Lower lobe of right lung (tissue), 2 donors: ENCODE results near the gene CWC22. TPM values are rescaled to one million over a fixed set of nuclear protein-coding genes. Genes with fewer than 3 reads are reported as not detected.

Experiments
- ATAC-seq, 2 donors: fragments of 200-7000 bp; cut with Tn5 transposase; one replicate each; pipeline ENCODE4 v1.9.1; 2020 to 2022; ENCODE audit warnings: mild to moderate bottlenecking in 2 of 2, moderate library complexity in 2 of 2
- DNase-seq: peaks from one replicate; pipeline ENCODE4 v3.0.0-alpha.2; 2020
- H3K27ac ChIP-seq: fragments of 200-600 bp; one replicate; pipeline ENCODE4 v1.8.0; 2022
- H3K27me3 ChIP-seq: fragments of 200-600 bp; one replicate; pipeline ENCODE4 v1.8.0; 2022; ENCODE audit warnings: low read depth
- H3K36me3 ChIP-seq: fragments of 200-600 bp; one replicate; pipeline ENCODE4 v1.8.0; 2022; ENCODE audit warnings: mild to moderate bottlenecking
- H3K4me1 ChIP-seq: fragments of 200-600 bp; one replicate; pipeline ENCODE4 v1.8.0; 2022
- H3K4me3 ChIP-seq: fragments of 200-600 bp; one replicate; pipeline ENCODE4 v1.8.0; 2022; ENCODE audit warnings: mild to moderate bottlenecking
- H3K9me3 ChIP-seq: fragments of 200-600 bp; one replicate; pipeline ENCODE4 v1.8.0; 2022
- intact Hi-C: fragments of 100-400 bp; cut with DNase I; formaldehyde crosslinking; loops from one replicate; pipeline ENCODE4 v1.11.0; 2022
- total RNA-seq: library from RNA; stranded (reverse); fragmentation: NEBNext Ultra II Directional; extraction: Animal tissue kit (Norgen Biotek cat#: 25700); gene quantifications from one replicate; pipeline ENCODE4 v1.2.1, GENCODE V29; 2021
- TF ChIP-seq, protein P1 (sequence below): fragments of 200-600 bp; IDR thresholded peaks from one replicate; pipeline ENCODE4 v1.8.0; 2022; ENCODE audit warnings: antibody characterized with exemption, mild to moderate bottlenecking
- donor health status: DM: no; HTN: yes; CAD: no; lungs with severe emphysema.

Gene CWC22
- total RNA-seq, 1 donor from 2014 or later: 17.5 TPM

DNA sequence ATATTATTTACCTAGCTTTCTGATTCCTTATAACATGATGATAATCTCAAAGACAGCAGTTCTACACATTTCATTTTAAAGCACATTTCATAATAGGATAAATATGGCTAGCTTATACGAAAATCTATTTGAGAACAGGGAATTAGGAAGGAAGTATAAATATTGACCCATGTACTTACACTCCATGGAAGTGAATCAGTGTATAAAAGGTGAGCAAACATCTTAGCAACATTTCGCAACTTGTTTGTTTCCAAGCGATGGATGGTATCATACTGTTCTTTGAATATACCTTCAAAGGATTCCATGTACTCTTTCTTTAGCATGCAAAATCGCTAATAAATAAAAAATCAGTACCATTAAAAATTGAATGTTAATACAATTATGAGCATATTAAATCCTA is 53.1 kb downstream of the CWC22 start:
- peak; percentile 65 to 83 for ATAC-seq
- H3K4me1 ChIP-seq: no peaks in the 10 kb centered on the region

DNA sequence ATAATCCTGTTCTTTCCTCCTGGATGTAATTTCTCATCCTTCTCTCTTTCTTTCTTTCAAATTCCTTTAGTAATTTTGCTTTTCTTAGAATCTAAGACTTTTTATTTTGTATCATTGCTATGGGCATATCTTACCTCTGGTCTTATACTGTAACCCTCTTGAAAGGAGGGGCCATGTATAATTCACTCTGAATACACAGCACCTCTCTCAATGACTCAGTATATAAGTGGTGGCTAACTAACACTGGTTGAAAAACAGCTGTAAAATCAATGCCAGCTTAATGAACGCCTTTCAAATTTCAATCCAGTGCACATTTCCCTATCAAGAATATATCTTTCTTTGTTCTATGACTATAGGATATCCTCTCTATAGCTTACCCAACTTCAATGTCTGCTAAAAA is 53.7 kb downstream of the CWC22 start:
- peak in 1 of 2 donors; percentile 68 for ATAC-seq
- Histone ChIP-seq H3K4me1 (no peaks in the 10 kb centered on the region), H3K27ac (no peak overlapping the region), H3K9me3 (no peaks in the 10 kb centered on the region), H3K4me3 (no peak overlapping the region), H3K27me3 (no peaks in the 10 kb centered on the region), H3K36me3 (peaks cover 81% of the 10 kb centered on the region)
- no peak for DNase-seq
- intact Hi-C loops: no loop called here
- TF ChIP-seq, protein P1, sequence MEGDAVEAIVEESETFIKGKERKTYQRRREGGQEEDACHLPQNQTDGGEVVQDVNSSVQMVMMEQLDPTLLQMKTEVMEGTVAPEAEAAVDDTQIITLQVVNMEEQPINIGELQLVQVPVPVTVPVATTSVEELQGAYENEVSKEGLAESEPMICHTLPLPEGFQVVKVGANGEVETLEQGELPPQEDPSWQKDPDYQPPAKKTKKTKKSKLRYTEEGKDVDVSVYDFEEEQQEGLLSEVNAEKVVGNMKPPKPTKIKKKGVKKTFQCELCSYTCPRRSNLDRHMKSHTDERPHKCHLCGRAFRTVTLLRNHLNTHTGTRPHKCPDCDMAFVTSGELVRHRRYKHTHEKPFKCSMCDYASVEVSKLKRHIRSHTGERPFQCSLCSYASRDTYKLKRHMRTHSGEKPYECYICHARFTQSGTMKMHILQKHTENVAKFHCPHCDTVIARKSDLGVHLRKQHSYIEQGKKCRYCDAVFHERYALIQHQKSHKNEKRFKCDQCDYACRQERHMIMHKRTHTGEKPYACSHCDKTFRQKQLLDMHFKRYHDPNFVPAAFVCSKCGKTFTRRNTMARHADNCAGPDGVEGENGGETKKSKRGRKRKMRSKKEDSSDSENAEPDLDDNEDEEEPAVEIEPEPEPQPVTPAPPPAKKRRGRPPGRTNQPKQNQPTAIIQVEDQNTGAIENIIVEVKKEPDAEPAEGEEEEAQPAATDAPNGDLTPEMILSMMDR: no peak

More for the DNA sequence above, 53.1 kb downstream of the CWC22 start:
- intact Hi-C loops: no loop called here
- Histone ChIP-seq H3K36me3 (peaks cover 78% of the 10 kb centered on the region), H3K27me3 (no peaks in the 10 kb centered on the region), H3K27ac (no peak overlapping the region), H3K4me3 (no peak overlapping the region), H3K9me3 (no peaks in the 10 kb centered on the region)
- TF ChIP-seq, protein P1: no peak
- DNase-seq: no peak

DNA sequence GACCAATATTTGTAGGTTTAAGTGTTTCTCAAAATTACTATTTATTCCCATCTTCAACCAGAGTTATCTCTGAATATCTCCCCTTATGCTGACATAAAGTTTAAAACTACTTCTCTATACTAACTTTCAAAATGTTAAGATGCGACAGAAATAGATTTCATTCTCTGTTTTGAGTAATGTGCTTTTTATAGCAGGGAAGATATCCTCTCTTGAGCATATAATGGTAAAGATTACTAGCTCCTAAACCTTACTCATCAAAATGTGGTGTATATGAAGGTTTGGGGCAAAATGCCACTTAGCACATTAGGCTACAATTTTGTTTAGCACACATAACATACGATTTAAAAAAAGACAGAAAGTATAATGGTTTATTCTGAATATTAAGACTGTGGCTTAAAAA is 54.4 kb downstream of the CWC22 start:
- intact Hi-C loops: no loop called here
- H3K9me3 ChIP-seq: no peaks in the 10 kb centered on the region
- H3K4me3 ChIP-seq: no peak overlapping the region
- ATAC-seq: no peak
- no peak for DNase-seq
- H3K27me3 ChIP-seq: no peaks in the 10 kb centered on the region
- no peaks in the 10 kb centered on the region for H3K4me1 ChIP-seq
- H3K27ac ChIP-seq: no peak overlapping the region
- TF ChIP-seq, protein P1: no peak
- peaks cover 78% of the 10 kb centered on the region for H3K36me3 ChIP-seq

DNA sequence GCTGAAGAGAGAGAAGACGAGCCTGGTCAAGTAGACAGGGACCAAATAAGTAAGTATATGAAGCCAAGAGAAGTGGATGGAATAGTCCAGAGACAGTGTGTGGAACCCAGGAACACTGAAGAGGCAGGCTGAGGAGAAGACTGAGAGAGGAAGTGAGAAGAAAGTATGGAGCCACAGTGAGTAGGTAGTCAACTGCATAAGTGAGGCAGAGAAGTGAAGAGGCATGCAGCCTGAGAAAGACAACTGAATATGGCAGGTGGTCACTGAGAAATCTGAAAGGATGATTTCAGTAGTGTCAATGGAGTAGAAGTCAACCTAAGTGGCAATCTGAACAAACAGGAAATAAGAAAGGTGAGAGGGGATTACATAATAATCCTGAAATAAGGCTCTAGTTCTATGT is 55.4 kb downstream of the CWC22 start:
- H3K4me3 ChIP-seq: no peak overlapping the region
- ATAC-seq (no peak), DNase-seq (no peak)
- intact Hi-C loops: no loop called here
- H3K27ac ChIP-seq: no peak overlapping the region
- H3K27me3 ChIP-seq: no peaks in the 10 kb centered on the region
- peaks cover 83% of the 10 kb centered on the region for H3K36me3 ChIP-seq
- TF ChIP-seq, protein P1: no peak
- no peaks in the 10 kb centered on the region for H3K9me3 ChIP-seq
- H3K4me1 ChIP-seq: no peaks in the 10 kb centered on the region

DNA sequence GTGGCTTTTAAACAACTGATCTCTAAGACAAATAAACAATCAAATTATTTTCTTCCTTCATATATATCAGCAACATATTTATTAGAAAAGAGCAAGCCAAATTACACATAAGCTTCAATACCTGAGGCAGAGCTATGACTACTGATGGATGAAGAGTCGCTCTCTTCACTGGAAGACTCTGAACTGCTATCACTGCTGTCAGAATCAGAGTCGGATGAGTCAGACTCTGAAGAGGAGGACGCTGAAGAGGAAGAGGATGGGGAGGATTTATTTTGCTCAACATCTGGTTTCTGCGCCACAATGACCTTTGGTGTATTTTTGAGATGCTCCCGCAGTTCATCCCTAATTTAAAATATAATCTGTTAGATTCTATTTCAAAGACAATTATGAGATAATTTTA is 56.7 kb downstream of the CWC22 start:
- H3K27ac ChIP-seq: no peak overlapping the region
- H3K4me3 ChIP-seq: no peak overlapping the region
- no peak for ATAC-seq
- intact Hi-C loops: no loop called here
- no peaks in the 10 kb centered on the region for H3K27me3 ChIP-seq
- TF ChIP-seq, protein P1: no peak
- DNase-seq: no peak
- H3K9me3 ChIP-seq: no peaks in the 10 kb centered on the region
- H3K4me1 ChIP-seq: no peaks in the 10 kb centered on the region
- H3K36me3 ChIP-seq: peaks cover 93% of the 10 kb centered on the region

DNA sequence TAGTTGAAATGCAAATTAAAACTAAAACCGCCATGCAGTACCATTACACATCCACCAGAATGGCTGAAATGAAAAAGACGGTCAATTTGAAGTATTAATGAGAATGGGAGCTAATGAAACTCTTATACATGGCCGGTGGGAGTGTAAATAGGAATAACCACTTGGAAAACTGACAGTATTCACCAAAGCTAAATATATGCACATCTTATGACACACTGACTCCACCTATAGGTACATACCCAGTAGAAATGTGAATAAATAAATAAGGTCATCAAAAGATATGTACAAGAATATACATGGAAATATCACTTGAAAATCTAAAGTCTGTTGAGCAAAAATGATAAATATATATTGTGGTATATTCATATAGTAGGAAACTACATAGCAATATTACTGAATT is 57.7 kb downstream of the CWC22 start:
- Histone ChIP-seq H3K27ac (no peak overlapping the region), H3K36me3 (peaks cover 93% of the 10 kb centered on the region), H3K9me3 (no peaks in the 10 kb centered on the region), H3K4me3 (no peak overlapping the region), H3K27me3 (no peaks in the 10 kb centered on the region), H3K4me1 (no peaks in the 10 kb centered on the region)
- ATAC-seq (no peak), DNase-seq (no peak)
- TF ChIP-seq, protein P1: no peak
- intact Hi-C loops: no loop called here
